CMK (cell line): Measurements from ENCODE around the gene TRIO.

Experiments used
- DNase-seq: peaks from one replicate; pipeline ENCODE4 v3.0.0-alpha.2; 2010; ENCODE audit warnings: low read depth

TRIO gene

DNA sequence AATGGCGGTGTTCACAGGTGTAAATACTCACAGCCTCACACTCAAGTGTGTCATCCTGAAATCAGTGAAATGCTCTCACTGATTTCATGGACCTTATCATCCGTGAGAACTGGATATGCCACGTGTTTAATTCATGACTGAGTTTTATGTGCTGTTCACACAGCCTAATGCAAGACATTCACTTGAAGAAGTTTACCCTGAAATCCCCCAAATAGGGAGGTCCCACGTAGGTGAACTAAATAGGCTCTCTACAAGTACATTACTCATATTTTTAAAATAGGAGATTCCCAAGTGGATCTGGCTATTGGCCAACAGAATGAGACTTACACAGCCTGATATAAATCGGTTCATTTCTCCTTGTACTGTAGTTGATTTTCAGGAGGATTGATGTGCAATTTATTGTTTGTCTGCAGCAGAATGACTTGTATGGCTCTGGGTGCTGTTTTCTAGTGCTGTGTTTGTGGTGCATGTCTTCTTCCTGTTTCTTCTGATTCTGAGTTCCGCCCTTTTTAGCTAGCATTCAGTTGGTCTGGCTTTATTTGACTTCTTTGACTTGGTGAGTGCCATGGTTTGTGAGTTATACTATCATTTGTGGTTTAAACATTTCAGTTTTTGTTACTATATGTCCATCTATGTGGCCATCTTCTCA lies 25.1 kb downstream of the TRIO start:
- DNase-seq, result no peak

DNA sequence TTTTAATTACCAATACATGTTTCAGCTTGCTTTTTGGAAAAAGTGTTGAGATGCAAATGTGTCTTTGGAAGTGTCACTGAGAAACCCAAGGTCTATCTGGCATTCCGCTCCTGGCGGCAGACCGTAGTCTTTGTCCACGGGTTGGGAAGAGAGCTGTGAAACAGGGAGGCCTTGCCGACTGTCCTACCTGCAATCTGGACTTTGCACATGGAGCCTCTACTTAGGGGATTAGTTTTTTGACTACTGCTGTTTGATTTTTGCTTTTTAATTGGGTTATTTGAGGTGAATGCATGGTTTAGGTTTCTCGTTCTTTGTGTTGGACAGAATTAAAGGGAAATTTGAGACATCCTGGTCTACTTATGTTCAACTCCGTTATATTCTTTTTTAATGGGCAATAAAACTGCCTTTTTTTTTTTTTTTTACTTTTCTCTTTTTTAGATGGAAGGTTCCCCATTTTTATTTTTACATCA lies 25.7 kb downstream of the TRIO start:
- no peak for DNase-seq

DNA sequence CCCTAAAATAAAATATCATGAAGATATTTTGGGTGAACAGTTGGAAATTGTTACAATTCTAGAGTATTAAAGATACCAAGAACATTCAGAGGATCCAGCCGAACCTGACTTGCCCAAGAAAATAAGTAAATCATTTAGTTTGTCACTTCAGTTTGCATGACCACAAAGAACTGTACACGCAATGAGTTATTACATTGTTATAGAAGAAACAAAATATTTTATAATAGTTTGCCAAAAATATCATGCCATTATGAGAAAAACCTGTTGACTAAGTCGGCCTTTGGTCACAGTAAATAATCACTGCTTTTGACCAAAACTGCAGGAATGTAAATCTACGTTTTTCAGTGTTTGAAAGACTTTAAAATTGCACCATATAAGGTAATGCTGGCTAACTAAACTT lies 27.9 kb downstream of the TRIO start:
- no peak for DNase-seq

DNA sequence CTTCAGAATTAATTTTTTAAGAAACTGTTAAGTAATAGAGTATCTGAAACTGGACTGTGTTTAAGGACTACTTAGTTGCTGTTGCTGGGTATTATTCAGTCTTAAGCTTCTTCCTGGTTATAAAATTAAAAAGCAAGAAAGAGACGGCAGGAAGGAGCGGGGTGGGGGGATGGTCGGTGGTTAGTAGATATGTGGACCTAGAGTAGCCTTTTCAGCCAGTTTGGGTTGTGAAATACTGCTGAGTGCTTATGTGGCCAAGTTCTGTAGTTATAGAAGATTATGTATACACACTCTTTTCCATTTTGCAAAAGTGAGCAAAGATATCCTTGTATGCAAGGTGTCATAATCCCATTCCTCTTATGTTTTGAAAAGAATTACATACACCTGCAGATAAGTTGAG lies 28.5 kb downstream of the TRIO start:
- no peak for DNase-seq

DNA sequence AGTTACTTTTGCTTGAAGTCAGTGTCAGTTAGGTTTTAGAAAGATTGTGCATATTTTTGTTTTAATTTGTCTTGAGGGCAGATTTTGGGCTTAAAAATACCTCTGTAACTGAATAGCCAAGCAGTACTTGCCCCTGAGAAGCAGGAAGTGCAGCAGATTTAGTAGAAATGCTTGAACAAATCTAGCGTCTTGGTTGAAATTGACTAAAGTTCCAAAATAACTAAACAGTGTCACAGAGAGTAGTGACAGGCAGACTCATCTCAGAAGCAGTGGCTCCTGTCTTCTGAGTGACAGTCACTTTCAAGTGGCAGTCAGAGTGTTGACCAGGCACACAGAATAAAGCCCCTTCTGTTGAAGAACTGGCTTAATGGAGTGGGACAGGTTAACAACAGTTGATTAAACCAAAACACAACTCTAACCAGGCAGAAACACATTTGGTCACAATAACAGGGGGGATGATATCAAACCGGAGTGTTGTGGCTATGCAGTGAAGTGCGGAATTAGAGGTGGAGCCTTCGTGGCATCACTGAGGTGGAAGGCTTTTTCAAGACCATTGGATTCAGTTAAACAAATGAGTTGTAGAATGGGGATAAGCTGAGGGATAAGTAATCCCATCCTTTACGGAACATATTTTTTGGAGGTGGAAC lies 29.1 kb downstream of the TRIO start:
- no peak for DNase-seq

DNA sequence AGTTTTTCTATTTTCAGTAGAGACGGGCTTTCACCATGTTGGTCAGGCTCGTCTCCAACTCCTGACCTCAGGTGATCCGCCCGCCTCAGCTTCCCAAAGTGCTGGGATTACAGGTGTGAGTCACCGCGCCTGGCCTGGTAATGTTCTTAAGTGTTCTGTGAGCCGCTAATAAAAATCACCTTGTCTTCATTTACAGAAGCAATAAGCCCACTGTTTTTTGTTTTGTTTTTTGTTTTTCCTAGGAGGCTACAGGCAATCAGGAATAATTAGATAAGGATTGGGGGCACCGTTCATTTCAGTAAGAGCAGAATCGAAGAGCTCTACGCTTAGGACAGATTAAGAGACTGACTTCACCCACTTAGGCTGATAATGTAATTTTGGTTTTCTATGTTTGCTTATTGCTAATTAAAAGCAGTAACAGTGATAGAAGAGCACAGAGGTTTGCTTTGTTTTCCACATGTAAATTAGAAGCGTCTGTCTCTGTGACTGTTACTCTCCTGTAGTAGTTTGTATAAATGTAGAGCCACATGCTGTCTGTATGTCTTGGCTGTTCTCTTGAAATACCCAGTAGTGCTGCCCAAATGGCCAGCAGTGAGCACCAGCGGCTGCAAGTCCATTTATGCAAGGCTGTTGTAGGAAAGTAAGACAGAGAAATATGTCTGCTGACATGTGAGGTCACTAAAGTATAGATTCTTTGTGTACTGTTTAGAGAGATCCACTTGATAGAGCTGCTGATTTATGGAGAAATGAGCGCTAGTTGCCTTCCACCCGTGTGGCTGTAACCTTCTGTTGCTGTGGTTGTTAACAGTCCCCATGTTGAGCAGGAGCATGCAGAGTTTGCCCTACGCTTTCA lies 30.5 kb downstream of the TRIO start:
- DNase-seq, result no peak

DNA sequence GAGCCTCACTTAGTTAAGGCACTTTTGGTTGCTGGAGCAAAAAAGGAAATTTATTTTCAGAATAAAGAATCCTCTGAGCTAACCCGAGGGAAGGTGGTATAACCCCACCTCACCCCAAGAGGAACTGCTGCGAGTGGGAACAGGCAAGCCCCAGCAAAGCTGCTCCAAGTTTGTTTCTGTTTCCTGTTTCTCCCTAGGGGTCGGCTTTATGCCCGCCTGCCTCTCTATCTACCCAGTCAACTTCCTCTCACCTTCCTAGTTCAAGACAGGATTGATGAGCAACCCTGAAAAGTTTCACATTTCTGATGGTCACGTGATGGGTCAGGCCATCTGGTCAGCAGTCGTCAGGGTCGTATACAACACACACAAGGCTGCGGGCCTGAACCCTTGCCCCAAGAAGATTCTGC lies 31.1 kb downstream of the TRIO start:
- no peak for DNase-seq

DNA sequence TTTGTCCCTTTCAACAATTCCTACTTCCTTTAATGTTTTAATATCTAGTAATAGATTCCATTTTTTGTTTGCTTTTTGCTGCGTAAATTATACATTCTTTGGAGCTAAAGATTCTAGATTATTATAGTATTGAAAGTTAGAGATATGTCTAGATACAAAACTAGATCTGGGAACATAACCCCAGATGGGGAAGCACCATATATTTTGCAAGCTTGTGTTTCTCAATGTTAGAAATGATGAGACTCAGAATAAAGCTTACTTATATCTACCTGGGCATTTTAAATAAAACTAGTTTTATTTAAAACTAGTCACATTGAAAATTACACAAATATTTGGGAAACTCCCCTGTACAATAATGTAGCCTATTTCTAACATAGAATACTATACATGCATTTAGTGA lies 32.2 kb downstream of the TRIO start:
- no peak for DNase-seq

DNA sequence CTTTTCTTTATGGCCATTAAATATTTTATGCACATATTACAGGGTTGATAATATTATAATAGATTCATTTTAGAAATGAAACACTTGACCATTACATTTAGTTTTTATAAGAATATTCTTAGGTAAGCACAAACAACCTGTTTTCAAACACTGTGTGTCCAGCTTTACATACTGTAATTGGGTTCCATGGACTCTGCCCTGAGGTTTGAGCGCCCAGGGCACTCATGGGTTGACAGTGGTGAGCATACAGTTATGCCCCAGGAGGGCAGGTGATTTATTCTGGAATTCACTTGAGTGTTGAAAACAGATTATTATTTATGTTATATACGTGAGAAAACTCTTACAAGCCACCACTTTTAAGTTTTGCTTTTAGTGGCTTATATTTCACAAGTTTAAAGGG lies 33.7 kb downstream of the TRIO start:
- DNase-seq, result no peak

DNA sequence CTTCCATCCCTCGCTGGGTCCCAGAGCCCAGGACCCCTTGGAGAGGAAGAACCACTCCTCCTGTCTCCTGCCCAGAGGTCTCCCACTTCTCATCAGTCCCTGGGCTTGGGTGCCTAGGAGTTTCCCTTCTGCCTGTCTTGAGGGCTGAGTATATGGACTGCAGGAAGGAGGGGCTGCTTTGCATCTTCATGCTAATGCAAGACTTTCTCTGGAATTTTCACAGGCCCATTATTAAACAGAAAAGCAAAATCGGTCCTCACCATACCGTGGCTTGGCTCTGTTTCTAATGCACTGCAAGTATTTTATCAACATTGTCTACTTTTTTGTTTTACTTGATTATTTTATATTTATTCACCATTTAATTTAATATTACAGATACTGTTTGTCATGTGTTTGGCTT lies 34.5 kb downstream of the TRIO start:
- DNase-seq, result no peak

DNA sequence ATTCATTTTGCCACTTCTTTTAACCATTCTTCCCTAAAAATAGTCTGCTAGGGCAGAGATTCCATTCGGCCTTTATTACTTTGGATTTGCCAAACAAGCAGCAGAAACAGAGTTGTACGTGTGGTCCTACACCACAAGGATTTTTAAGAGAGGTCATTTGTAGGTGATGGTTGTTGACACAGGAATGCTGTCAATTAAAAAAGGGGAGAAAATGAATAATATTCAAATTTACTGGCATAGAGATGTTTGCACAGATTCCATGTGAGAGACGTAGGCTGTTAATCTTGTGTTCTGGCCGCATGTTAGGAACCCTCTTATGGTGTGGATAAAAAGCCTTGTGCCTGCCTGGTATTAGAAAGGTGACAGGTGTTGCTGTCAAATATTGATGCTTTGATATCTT lies 34.9 kb downstream of the TRIO start:
- no peak for DNase-seq

DNA sequence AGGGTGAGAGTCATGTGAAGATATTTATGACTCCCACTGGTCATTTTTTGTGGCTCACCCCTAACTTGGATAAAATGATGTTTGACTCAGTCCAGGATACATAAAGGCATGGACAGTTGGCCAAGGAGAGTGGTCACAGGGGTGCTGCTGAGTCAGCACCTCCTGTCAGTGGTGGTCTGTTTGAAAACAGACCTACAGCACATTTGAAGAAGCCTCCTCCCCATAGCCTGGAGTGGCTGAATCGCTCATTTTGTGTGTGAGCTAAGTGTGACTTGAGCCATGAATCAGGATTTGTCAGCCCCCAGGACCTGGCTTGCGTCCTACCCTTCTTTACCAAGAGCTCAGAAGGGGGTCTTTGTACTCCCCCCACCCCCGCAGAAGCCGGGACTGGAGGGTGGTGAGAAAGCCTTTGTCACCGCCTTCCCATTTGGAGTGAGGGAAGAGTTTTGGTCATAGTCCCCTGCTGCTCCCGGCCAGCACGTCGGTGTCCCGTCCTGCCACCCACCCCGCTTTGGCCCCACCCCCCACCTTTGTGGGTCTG lies 35.6 kb downstream of the TRIO start:
- no peak for DNase-seq

DNA sequence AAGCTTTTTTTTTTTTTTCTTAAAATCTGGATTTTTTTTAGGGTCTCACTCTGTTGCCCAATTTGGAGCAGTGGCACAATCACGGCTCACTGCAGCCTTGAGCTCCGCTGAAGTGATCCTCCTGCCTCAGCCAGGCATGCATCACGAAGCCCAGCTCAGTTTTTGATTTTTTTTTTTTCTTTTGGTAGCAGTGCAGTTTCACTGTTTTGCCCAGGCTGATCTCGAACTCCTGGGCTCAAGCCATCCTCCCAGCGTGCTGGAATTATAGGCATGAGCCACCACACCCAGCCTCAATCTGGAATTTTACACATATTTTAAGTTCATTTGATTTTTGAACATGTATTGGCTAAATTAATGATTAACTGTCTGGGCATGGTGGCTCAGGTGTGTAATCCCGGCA lies 36.3 kb downstream of the TRIO start:
- no peak for DNase-seq

DNA sequence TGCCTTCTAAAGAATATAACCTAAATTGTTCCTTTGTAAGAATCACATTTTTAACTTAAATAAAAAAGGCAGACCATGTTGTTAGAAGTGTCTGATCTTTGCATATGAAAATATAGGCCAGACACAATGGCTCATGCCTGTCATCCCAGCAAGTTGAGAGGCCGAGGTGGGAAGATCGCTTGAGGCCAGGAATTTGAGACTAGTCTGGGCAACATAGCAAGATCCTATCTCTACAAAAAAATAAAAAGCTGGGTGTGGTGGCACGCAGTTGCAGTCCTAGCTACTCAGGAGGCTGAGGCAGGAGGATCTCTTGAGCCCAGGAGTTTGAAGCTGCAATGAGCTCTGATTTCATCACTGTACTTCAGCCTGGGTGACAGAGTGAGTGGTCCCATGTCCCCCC lies 37.3 kb downstream of the TRIO start:
- no peak for DNase-seq

DNA sequence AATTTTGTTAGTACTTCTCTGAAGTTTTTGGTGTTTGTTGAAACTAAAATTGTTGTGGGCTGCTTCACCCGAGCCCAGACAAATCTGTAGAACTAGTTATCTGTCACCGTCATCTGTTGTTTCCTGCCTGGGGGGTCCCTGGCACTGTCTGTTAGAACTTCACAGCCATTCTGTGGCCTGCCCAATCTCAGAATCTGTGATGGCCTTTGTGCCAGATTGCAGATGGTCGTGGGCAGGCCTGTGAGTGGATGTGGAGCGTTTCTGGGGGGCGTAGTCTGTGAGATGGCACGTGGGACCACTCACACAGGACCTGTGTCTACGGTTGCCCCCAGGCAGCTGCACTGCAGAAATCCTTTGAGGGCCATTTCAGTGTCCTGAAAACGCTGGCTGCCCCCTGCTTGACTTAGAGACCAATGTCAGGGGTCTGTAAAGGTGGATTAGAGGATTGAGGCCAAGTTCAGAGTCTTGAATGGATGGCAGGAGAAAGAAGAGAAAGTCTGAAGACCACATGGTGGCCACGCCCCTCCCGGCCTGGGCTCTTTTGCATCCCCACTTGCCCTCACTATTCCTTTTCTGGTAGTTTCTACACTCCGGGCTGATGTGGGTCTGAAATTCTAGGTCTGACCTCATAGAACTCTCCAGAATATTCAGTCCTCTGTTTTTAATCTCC lies 38.3 kb downstream of the TRIO start:
- no peak for DNase-seq

DNA sequence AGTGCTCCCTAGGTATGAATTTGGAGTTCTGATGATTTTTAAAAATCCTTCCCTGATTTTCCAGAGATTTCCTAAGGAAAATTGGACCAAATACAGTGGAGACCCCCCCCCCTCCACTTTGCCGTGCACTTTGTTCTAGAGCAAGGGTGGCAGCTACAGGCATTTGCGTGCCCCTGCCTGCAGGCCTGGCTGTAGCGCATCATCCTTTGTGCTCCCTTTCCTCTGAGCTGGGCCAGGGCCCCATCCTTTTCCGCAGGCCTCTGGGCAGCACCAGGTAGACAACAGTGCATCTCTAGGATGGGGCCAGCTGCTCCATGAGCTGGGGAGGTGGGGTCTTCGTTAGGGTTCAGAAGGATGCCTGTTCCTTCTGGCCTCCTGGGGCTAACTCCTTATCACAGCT lies 39.6 kb downstream of the TRIO start:
- no peak for DNase-seq

DNA sequence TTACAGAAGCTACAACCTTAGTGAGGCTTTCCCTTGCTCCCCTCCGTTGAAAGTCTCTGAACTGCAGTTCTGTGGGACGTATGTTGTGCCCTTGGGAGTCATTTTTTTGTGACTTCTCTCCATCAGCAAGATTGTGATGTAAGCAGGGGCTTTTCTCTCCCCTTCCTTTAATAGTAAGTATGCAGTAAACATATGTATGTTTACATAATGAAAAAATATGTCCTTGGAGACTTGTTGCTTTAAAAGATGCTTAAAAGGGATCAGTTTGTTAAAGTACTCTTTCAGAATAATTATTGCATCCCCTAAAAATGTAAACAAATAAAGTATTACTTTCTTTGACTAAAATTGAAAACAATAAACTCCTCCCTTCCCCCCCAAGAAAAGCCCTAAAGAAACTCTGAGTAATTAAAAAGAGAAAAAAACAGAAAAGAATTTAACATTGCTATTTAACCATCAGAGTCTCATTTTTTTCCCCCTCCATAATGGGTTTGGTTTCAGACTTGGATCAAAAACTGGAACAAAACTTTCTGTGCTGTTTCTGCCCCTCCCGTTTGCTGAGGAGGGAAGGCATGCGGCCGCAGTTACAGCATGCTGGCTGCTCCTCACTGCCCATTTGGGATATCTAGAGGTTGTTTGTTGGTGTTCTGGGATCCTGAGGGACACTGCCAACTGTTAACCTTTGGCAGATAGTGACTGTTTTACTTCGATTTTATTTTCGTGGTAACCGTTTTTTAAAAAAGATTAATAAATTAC lies 40.2 kb downstream of the TRIO start:
- no peak for DNase-seq

DNA sequence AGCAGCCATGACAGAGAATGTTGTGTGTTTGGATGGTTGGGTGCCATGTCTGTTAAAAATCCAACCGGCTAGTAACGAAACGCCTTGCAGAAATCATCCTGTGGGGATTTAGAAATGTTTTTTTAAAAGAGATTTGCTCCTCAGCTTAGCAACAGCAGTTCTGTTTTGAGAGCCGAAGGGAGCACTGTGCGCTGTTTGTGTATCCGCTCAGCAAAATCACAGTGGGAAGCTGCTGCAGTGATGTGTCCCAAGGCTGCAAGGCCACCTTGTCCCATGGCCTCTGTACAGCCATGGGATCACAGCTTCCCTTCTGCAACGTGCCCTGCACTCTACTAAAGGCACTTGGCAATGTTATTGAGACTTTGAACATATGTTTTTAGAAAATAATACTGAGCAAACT lies 40.9 kb downstream of the TRIO start:
- DNase-seq, result no peak

DNA sequence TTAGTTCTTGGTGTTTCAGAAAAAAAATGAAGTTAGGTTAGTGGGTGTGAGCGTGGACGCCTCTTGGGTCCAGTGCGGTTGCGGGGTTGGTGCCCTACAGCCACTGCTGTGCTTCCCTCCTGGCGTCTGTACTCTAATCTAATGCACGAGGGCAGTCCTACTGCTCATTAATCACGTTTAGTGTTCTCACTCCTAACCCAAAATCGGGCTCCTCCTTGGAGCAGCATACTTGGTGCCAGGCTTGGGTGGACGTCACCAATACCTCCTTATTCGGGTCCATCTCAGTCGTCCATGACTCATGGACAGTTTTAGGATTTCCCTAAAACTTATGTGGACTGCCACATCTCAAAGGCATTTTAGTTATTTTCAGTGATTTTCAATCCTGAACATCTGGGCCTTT lies 41.6 kb downstream of the TRIO start:
- DNase-seq, result no peak

DNA sequence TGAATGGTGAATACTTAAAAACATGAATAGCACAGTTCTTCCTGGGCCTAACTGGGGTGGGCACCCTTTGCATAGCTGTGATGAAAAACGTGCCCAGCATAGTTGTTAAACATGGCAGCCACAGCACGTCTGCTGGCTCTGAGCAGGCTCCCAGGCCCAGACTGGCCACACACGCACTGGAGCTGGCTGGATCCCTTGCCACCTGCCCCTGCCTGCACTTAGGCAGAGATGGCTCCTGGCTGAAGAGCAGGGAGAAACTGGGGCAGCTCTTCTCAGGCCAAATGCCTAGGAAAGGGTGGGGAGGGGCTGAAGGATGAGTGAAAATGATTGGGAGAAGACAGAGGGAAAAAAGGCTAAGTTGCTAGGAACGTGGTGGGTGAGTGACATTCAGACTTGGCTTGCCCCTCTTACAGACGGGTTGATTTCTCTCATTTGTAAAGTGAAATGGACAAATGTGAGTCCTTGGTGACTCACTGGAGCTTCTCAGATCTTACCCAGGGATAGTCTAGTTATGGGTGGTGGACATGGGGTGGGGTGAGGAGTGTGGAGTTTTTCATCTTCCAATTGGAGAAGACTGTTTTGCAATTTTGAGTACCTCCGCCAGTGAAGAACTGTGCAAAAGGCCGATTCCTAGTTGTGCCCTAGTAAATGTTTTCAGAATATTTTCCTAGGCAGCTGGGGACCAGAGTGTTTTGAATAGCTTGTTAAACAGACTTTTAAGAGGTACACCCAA lies 42.4 kb downstream of the TRIO start:
- DNase-seq, result no peak
